ENCODE results near the gene MED10.

The MED10 gene

GRCh38 chr5:6394429-6395101, 16.2 kb upstream of the MED10 start:
- TF ChIP-seq POLR2AphosphoS5 (IDR thresholded peaks at IDR 0.05; ENCODE audit: low read depth, low read length): no peak
- TF ChIP-seq PAX5 (IDR thresholded peaks at IDR 0.05; ENCODE audit: insufficient read depth, low read length, severe bottlenecking): no peak
- no peak for TF ChIP-seq POU2F2 (IDR thresholded peaks at IDR 0.05; ENCODE audit: low read depth, low read length)
- no peak for TF ChIP-seq TAF1 (IDR thresholded peaks at IDR 0.05; ENCODE audit: low read depth, low read length)
- TF ChIP-seq POLR2A (IDR thresholded peaks at IDR 0.05; ENCODE audit: low read depth, low read length): no peak
- no peak for TF ChIP-seq SPI1 (IDR thresholded peaks at IDR 0.05; ENCODE audit: low read depth, low read length)
- FAIRE-seq: no peak
- DNase-seq (ENCODE audit: insufficient read length, low spot score): no peak

- no peak for TF ChIP-seq POU2F2 (IDR thresholded peaks at IDR 0.05; ENCODE audit: low read depth, low read length)
- no peak for TF ChIP-seq TAF1 (IDR thresholded peaks at IDR 0.05; ENCODE audit: low read depth, low read length)
- no peak for TF ChIP-seq SPI1 (IDR thresholded peaks at IDR 0.05; ENCODE audit: low read depth, low read length)
- no peak for TF ChIP-seq PAX5 (IDR thresholded peaks at IDR 0.05; ENCODE audit: insufficient read depth, low read length, severe bottlenecking)
- no peak for TF ChIP-seq POLR2AphosphoS5 (IDR thresholded peaks at IDR 0.05; ENCODE audit: low read depth, low read length)
- TF ChIP-seq POLR2A (IDR thresholded peaks at IDR 0.05; ENCODE audit: low read depth, low read length): no peak
- FAIRE-seq: no peak
- DNase-seq (ENCODE audit: insufficient read length, low spot score): no peak
Observed at GRCh38 chr5:6393596-6394194, 15.3 kb upstream of the MED10 start.

- TF ChIP-seq PAX5 (IDR thresholded peaks at IDR 0.05; ENCODE audit: insufficient read depth, low read length, severe bottlenecking): no peak
- no peak for TF ChIP-seq POLR2AphosphoS5 (IDR thresholded peaks at IDR 0.05; ENCODE audit: low read depth, low read length)
- TF ChIP-seq POLR2A (IDR thresholded peaks at IDR 0.05; ENCODE audit: low read depth, low read length): no peak
- TF ChIP-seq POU2F2 (IDR thresholded peaks at IDR 0.05; ENCODE audit: low read depth, low read length): no peak
- TF ChIP-seq SPI1 (IDR thresholded peaks at IDR 0.05; ENCODE audit: low read depth, low read length): no peak
- no peak for TF ChIP-seq TAF1 (IDR thresholded peaks at IDR 0.05; ENCODE audit: low read depth, low read length)
- no peak for DNase-seq (ENCODE audit: insufficient read length, low spot score)
- no peak for FAIRE-seq
Observed at GRCh38 chr5:6392561-6392960, 14.2 kb upstream of the MED10 start.

- TF ChIP-seq POLR2A (IDR thresholded peaks at IDR 0.05; ENCODE audit: low read depth, low read length) (no peak), POU2F2 (IDR thresholded peaks at IDR 0.05; ENCODE audit: low read depth, low read length) (no peak), SPI1 (IDR thresholded peaks at IDR 0.05; ENCODE audit: low read depth, low read length) (no peak), PAX5 (IDR thresholded peaks at IDR 0.05; ENCODE audit: insufficient read depth, low read length, severe bottlenecking) (no peak), TAF1 (IDR thresholded peaks at IDR 0.05; ENCODE audit: low read depth, low read length) (no peak), POLR2AphosphoS5 (IDR thresholded peaks at IDR 0.05; ENCODE audit: low read depth, low read length) (no peak)
- no peak for FAIRE-seq
- no peak for DNase-seq (ENCODE audit: insufficient read length, low spot score)
Observed at GRCh38 chr5:6391151-6391550, 12.8 kb upstream of the MED10 start.

- TF ChIP-seq SPI1 (IDR thresholded peaks at IDR 0.05; ENCODE audit: low read depth, low read length) (no peak), PAX5 (IDR thresholded peaks at IDR 0.05; ENCODE audit: insufficient read depth, low read length, severe bottlenecking) (no peak), POLR2A (IDR thresholded peaks at IDR 0.05; ENCODE audit: low read depth, low read length) (no peak), POLR2AphosphoS5 (IDR thresholded peaks at IDR 0.05; ENCODE audit: low read depth, low read length) (no peak)
- no peak for DNase-seq (ENCODE audit: insufficient read length, low spot score)
- no peak for FAIRE-seq
Observed at GRCh38 chr5:6389946-6390530, 11.7 kb upstream of the MED10 start.

GRCh38 chr5:6389397-6389796, 11.1 kb upstream of the MED10 start:
- DNase-seq (ENCODE audit: insufficient read length, low spot score): no peak
- no peak for FAIRE-seq
- no peak for TF ChIP-seq POU2F2 (IDR thresholded peaks at IDR 0.05; ENCODE audit: low read depth, low read length)
- TF ChIP-seq POLR2AphosphoS5 (IDR thresholded peaks at IDR 0.05; ENCODE audit: low read depth, low read length): no peak
- TF ChIP-seq TAF1 (IDR thresholded peaks at IDR 0.05; ENCODE audit: low read depth, low read length): no peak
- TF ChIP-seq SPI1 (IDR thresholded peaks at IDR 0.05; ENCODE audit: low read depth, low read length): no peak
- TF ChIP-seq PAX5 (IDR thresholded peaks at IDR 0.05; ENCODE audit: insufficient read depth, low read length, severe bottlenecking): no peak
- no peak for TF ChIP-seq POLR2A (IDR thresholded peaks at IDR 0.05; ENCODE audit: low read depth, low read length)

GRCh38 chr5:6387970-6388369, 9.6 kb upstream of the MED10 start:
- DNase-seq (ENCODE audit: insufficient read length, low spot score): no peak
- TF ChIP-seq SPI1 (IDR thresholded peaks at IDR 0.05; ENCODE audit: low read depth, low read length) (no peak), POU2F2 (IDR thresholded peaks at IDR 0.05; ENCODE audit: low read depth, low read length) (no peak), PAX5 (IDR thresholded peaks at IDR 0.05; ENCODE audit: insufficient read depth, low read length, severe bottlenecking) (no peak), TAF1 (IDR thresholded peaks at IDR 0.05; ENCODE audit: low read depth, low read length) (no peak)
- no peak for FAIRE-seq

- TF ChIP-seq POLR2A (IDR thresholded peaks at IDR 0.05; ENCODE audit: low read depth, low read length) (no peak), TAF1 (IDR thresholded peaks at IDR 0.05; ENCODE audit: low read depth, low read length) (no peak), SPI1 (IDR thresholded peaks at IDR 0.05; ENCODE audit: low read depth, low read length) (no peak), PAX5 (IDR thresholded peaks at IDR 0.05; ENCODE audit: insufficient read depth, low read length, severe bottlenecking) (no peak), POU2F2 (IDR thresholded peaks at IDR 0.05; ENCODE audit: low read depth, low read length) (no peak), POLR2AphosphoS5 (IDR thresholded peaks at IDR 0.05; ENCODE audit: low read depth, low read length) (no peak)
- DNase-seq (ENCODE audit: insufficient read length, low spot score) (no peak), FAIRE-seq (no peak)
Observed at GRCh38 chr5:6386271-6386670, 7.9 kb upstream of the MED10 start.

GRCh38 chr5:6384856-6385255, 6.5 kb upstream of the MED10 start:
- DNase-seq (ENCODE audit: insufficient read length, low spot score) (no peak), FAIRE-seq (no peak)
- TF ChIP-seq POLR2AphosphoS5 (IDR thresholded peaks at IDR 0.05; ENCODE audit: low read depth, low read length) (no peak), TAF1 (IDR thresholded peaks at IDR 0.05; ENCODE audit: low read depth, low read length) (no peak), POU2F2 (IDR thresholded peaks at IDR 0.05; ENCODE audit: low read depth, low read length) (no peak), PAX5 (IDR thresholded peaks at IDR 0.05; ENCODE audit: insufficient read depth, low read length, severe bottlenecking) (no peak), SPI1 (IDR thresholded peaks at IDR 0.05; ENCODE audit: low read depth, low read length) (no peak), POLR2A (IDR thresholded peaks at IDR 0.05; ENCODE audit: low read depth, low read length) (no peak)
